GM19023 (cell line): ENCODE measurements around the gene CLSTN2.

ENCODE experiments used
- ATAC-seq: cut with Tn5 transposase; IDR thresholded peaks from one replicate; pipeline ENCODE4 v1.9.1; 2021; ENCODE audit warnings: mild to moderate bottlenecking, moderate library complexity; ENCODE audit not compliant: unreplicated experiment

The CLSTN2 gene

GRCh38 chr3:139935016-139935865, at the start of gene CLSTN2:
TSS of gene CLSTN2 (plus strand) at chr3:139935185.
- peak; percentile 48 for ATAC-seq

- ATAC-seq = no peak
These were observed 47.6 kb upstream of the CLSTN2 start for GRCh38 chr3:139887431-139887830.

- no peak for ATAC-seq
These were observed 46.3 kb upstream of the CLSTN2 start for GRCh38 chr3:139888561-139889140.

- ATAC-seq = no peak
These were observed 41.6 kb upstream of the CLSTN2 start for GRCh38 chr3:139893267-139893962.

GRCh38 chr3:139893963-139894642, 40.9 kb upstream of the CLSTN2 start:
- no peak for ATAC-seq

GRCh38 chr3:139894643-139894989, 40.4 kb upstream of the CLSTN2 start:
- ATAC-seq = no peak

GRCh38 chr3:139897759-139898158, 37.2 kb upstream of the CLSTN2 start:
- ATAC-seq = no peak

- ATAC-seq = no peak
These were observed 28.6 kb upstream of the CLSTN2 start for GRCh38 chr3:139906418-139906817.

GRCh38 chr3:139909811-139910210, 25.2 kb upstream of the CLSTN2 start:
- ATAC-seq = no peak

- no peak for ATAC-seq
These were observed 18.7 kb upstream of the CLSTN2 start for GRCh38 chr3:139916271-139916670.

GRCh38 chr3:139917226-139917785, 17.7 kb upstream of the CLSTN2 start:
- no peak for ATAC-seq

GRCh38 chr3:139928708-139929505, 6.1 kb upstream of the CLSTN2 start:
- no peak for ATAC-seq

GRCh38 chr3:139930211-139930610, 4.8 kb upstream of the CLSTN2 start:
- no peak for ATAC-seq

GRCh38 chr3:139933766-139934165, 1.2 kb upstream of the CLSTN2 start:
- ATAC-seq = no peak

GRCh38 chr3:139934613-139935015, 371 bp upstream of the CLSTN2 start:
- ATAC-seq = no peak

GRCh38 chr3:139935866-139936817, 1.2 kb downstream of the CLSTN2 start:
- ATAC-seq = no peak

- ATAC-seq = no peak
These were observed 2.8 kb downstream of the CLSTN2 start for GRCh38 chr3:139937674-139938279.

- ATAC-seq = no peak
These were observed 4.8 kb downstream of the CLSTN2 start for GRCh38 chr3:139939681-139940190.
